PC-9 (cell line): Measurements from ENCODE around the gene DNAAF6. TPM values are rescaled to one million over a fixed set of nuclear protein-coding genes. Genes with fewer than 3 reads are reported as not detected.
"Not testable (repeated sequence)": the region's sequence is repeated elsewhere in the genome, so short reads cannot be mapped to it uniquely, and the experiment has no call there.

ENCODE experiments used
- Bru-seq: library from RNA; stranded (reverse); fragments of 400-500 nt; gene quantifications from one replicate; lab custom pipeline; 2021; lab: Mats Ljungman, UMichigan
- BruChase-seq, 2 experiments: library from RNA; stranded (reverse); fragments of 400-500 nt; gene quantifications; one replicate each; lab custom pipeline; 2021; lab: Mats Ljungman, UMichigan
- BruUV-seq: library from RNA; stranded (reverse); fragments of 400-500 nt; replicated peaks from 2 replicates; lab custom pipeline; 2021; lab: Mats Ljungman, UMichigan
- CTCF ChIA-PET: fragments of 300-600 bp; sonication (Branson Sonifier 250); formaldehyde crosslinking; loops from one replicate; lab custom pipeline; 2022; ENCODE audit warnings: antibody characterized with exemption; lab: Charles Lee
- POLR2A ChIA-PET: fragments of 300-600 bp; sonication (Branson Sonifier 250); formaldehyde crosslinking; loops from one replicate; lab custom pipeline; 2022; ENCODE audit warnings: antibody characterized with exemption; ENCODE audit not compliant: unreplicated experiment; lab: Charles Lee
- DNase-seq, 2 experiments: peaks; one replicate each; pipeline versions ENCODE4 v3.0.0 to v3.0.0-alpha.2; 2015 to 2022; ENCODE audit warnings: mixed read lengths in 1 of 2
- H2AFZ ChIP-seq: fragments of 200-600 bp; sonication (generic); 2 replicates; pipeline ENCODE4 v1.8.1; 2017; ENCODE audit warnings: antibody characterized with exemption
- H3F3A ChIP-seq: fragments of 200-600 bp; sonication (generic); 2 replicates; pipeline ENCODE4 v1.8.1; 2017; ENCODE audit warnings: antibody characterized with exemption, mild to moderate bottlenecking, low read depth; ENCODE audit not compliant: insufficient read depth
- H3K27ac ChIP-seq: fragments of 200-600 bp; sonication (generic); 2 replicates; pipeline ENCODE4 v1.6.1; 2016; ENCODE audit warnings: mixed run types
- H3K27me3 ChIP-seq: fragments of 200-600 bp; sonication (generic); 2 replicates; pipeline ENCODE4 v1.6.1; 2016; ENCODE audit warnings: low read depth, mixed run types; ENCODE audit not compliant: insufficient read depth
- H3K36me3 ChIP-seq: fragments of 200-600 bp; sonication (generic); 2 replicates; pipeline ENCODE4 v1.6.1; 2016; ENCODE audit warnings: low read depth, mixed run types
- H3K4me1 ChIP-seq: fragments of 200-600 bp; sonication (generic); replicated peaks from 2 replicates; pipeline ENCODE4 v1.6.1; 2016; ENCODE audit warnings: mixed run types; ENCODE audit not compliant: insufficient read depth
- H3K4me2 ChIP-seq: fragments of 200-600 bp; sonication (generic); 2 replicates; pipeline ENCODE4 v1.6.1; 2017; ENCODE audit warnings: mixed run types
- H3K4me3 ChIP-seq: fragments of 200-600 bp; sonication (generic); 2 replicates; pipeline ENCODE4 v1.6.1; 2016; ENCODE audit warnings: mixed run types
- H3K79me2 ChIP-seq: fragments of 200-600 bp; sonication (generic); 2 replicates; pipeline ENCODE4 v1.6.1; 2017; ENCODE audit warnings: low read depth, mixed run types
- H3K9me2 ChIP-seq: fragments of 200-600 bp; sonication (generic); 2 replicates; pipeline ENCODE4 v1.8.1; 2017; ENCODE audit warnings: mild to moderate bottlenecking; ENCODE audit not compliant: insufficient read depth
- H3K9me3 ChIP-seq: fragments of 200-600 bp; sonication (generic); 2 replicates; pipeline ENCODE4 v1.8.1; 2016; ENCODE audit warnings: low read depth; ENCODE audit not compliant: insufficient read depth
- H4K20me1 ChIP-seq: fragments of 200-600 bp; sonication (generic); 2 replicates; pipeline ENCODE4 v1.8.1; 2017; ENCODE audit not compliant: insufficient read depth
- CTCF ChIP-seq: fragments of 200-600 bp; sonication (generic); conservative IDR thresholded peaks from 2 replicates; pipeline ENCODE4 v1.6.1; 2017; ENCODE audit warnings: mixed run types, antibody characterized with exemption, mild to moderate bottlenecking, moderate library complexity
- EZH2 ChIP-seq: fragments of 200-600 bp; sonication (generic); IDR thresholded peaks from 2 replicates; pipeline ENCODE4 v1.8.0; 2017; ENCODE audit warnings: antibody characterized with exemption, low read depth
- intact Hi-C: fragments of 100-400 bp; cut with micrococcal nuclease; formaldehyde crosslinking; loops from one replicate; pipeline ENCODE4 v1.10.0; 2022; ENCODE audit not compliant: unreplicated experiment
- long read RNA-seq: library from polyadenylated mRNA; stranded (forward); transcript quantifications from one replicate; pipeline ENCODE4 v2.0.0, GENCODE V29; 2022
- total RNA-seq: library from RNA; stranded (reverse); gene quantifications from 2 replicates; pipeline ENCODE4 v1.2.3, GENCODE V29; 2021

The DNAAF6 gene
- total RNA-seq (not detected in 2 replicates), Bru-seq, nascent RNA (percentile 10 among the genes with signal in this experiment), BruChase-seq, experiment 1, labeled RNA remaining after a 2-hour chase (percentile 8 among the genes with signal in this experiment), BruChase-seq, experiment 2, labeled RNA remaining after a 6-hour chase (percentile 8 among the genes with signal in this experiment)
- long read RNA-seq = 0 reads

GRCh38 chrX:107205770-107206696, at the start of gene DNAAF6, which contains the start of gene NUP62CL:
DNAAF6 (plus strand) TSS chrX:107206611; CDS start chrX:107212876, 6,265 bp downstream.
NUP62CL (minus strand) TSS chrX:107206433; CDS start chrX:107175146, 31,287 bp downstream.
- Histone ChIP-seq H3K9me2 (no peaks in the 10 kb centered on the region), H3K27me3 (no peaks in the 10 kb centered on the region), H3K9me3 (no peaks in the 10 kb centered on the region), H3K4me2 (peak within 1 kb of the TSS; percentile 89), H3K4me3 (peak within 1 kb of the TSS; percentile 74), H2AFZ (peak within 1 kb of the TSS; percentile 99), H3F3A (peaks cover 10% of the 10 kb centered on the region), H4K20me1 (no peaks in the 10 kb centered on the region), H3K4me1 (peaks cover 13% of the 10 kb centered on the region; the same call in 1 of the 2 replicates), H3K36me3 (no peaks in the 10 kb centered on the region), H3K27ac (no peak within 1 kb of the TSS; the same call in 1 of the 2 replicates), H3K79me2 (peaks cover 25% of the 10 kb centered on the region)
- ChIA-PET POLR2A (interaction anchor here (0.9 kb wide), 1 partner anchor 526 kb away, joined by 5 read pairs; no protein-coding TSS in a partner anchor), CTCF (no interaction called here)
- BruUV-seq = TSS peak; percentile 73
- intact Hi-C loops = loop anchor here (2.0 to 5.0 kb wide), 2 partner anchors 89 to 205 kb away; partner anchors contain the start of genes MORC4 and RBM41
- peak; percentile 88 for DNase-seq
- TF ChIP-seq CTCF (no peak), EZH2 (no peak)

DNA sequence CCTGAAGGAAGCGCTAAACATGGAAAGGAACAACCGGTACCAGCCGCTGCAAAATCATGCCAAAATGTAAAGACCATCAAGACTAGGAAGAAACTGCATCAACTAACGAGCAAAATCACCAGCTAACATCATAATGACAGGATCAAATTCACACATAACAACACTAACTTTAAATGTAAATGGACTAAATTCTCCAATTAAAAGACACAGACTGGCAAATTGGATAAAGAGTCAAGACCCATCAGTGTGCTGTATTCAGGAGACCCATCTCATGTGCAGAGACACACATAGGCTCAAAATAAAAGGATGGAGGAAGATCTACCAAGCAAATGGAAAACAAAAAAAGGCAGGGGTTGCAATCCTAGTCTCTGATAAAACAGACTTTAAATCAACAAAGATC, 48.8 kb upstream of the DNAAF6 start:
- H3K27me3 ChIP-seq, CTCF ChIA-PET, DNase-seq, H3F3A ChIP-seq, H3K27ac ChIP-seq, H3K4me3 ChIP-seq, BruUV-seq, H3K79me2 ChIP-seq, H2AFZ ChIP-seq, H4K20me1 ChIP-seq, H3K36me3 ChIP-seq, H3K9me3 ChIP-seq, POLR2A ChIA-PET, H3K4me2 ChIP-seq, intact Hi-C loops, H3K9me2 ChIP-seq: not testable (repeated sequence)
- peaks cover 15% of the 10 kb centered on the region for H3K4me1 ChIP-seq

DNA sequence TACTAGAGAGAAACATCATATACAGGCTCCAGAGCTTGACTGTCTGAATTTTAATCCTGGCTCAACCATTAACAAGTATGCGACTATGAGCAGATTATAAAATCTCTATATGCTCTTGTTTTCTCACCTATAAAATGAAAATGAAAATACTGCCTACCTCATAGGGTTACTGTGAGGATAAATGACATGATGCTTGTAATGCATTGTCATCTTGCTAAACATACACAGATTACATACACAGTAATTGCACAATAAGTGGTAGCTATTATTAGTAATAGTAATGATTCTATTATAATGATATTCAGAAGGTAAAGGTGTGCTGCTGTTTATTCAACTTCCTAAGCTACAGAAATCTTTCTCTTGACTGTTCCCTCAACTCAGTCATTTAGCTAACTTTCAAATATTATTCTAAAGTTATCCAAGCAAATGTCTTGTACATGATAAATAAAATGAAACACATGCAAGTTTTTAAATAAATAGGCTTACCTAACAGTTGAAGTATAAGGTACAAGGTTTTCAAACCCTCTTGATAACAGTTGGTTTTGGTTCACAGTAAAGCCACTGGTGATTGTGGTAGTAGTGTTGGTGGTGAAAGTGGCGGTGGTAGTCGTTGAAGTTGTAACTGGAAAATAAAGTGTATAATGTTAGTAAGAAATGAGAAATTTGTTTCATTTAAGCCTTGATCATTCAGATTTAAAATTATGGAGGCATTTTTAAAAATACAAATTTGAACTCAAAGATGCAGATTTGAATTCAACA, 39.1 kb upstream of the DNAAF6 start:
- no TSS peak for BruUV-seq
- no peaks in the 10 kb centered on the region for H3K9me2 ChIP-seq
- H2AFZ ChIP-seq = no peak overlapping the region
- no peak for TF ChIP-seq CTCF
- TF ChIP-seq EZH2 = no peak
- H3K27ac ChIP-seq = no peak overlapping the region
- no peaks in the 10 kb centered on the region for H3K79me2 ChIP-seq
- POLR2A ChIA-PET = no interaction called here
- H3K9me3 ChIP-seq = no peaks in the 10 kb centered on the region
- CTCF ChIA-PET = no interaction called here
- no peaks in the 10 kb centered on the region for H3K4me1 ChIP-seq
- intact Hi-C loops = no loop called here
- no peak for DNase-seq
- H3K4me2 ChIP-seq = no peak overlapping the region
- H4K20me1 ChIP-seq = no peaks in the 10 kb centered on the region
- H3K4me3 ChIP-seq = no peak overlapping the region
- no peaks in the 10 kb centered on the region for H3F3A ChIP-seq
- no peaks in the 10 kb centered on the region for H3K27me3 ChIP-seq
- no peaks in the 10 kb centered on the region for H3K36me3 ChIP-seq
